ENCODE data around the gene KRT6A. TPM values are rescaled to one million over a fixed set of nuclear protein-coding genes. Genes with fewer than 3 reads are reported as not detected.

KRT6A gene
- total RNA-seq, 4 donors from 2014 or later = not detected

DNA sequence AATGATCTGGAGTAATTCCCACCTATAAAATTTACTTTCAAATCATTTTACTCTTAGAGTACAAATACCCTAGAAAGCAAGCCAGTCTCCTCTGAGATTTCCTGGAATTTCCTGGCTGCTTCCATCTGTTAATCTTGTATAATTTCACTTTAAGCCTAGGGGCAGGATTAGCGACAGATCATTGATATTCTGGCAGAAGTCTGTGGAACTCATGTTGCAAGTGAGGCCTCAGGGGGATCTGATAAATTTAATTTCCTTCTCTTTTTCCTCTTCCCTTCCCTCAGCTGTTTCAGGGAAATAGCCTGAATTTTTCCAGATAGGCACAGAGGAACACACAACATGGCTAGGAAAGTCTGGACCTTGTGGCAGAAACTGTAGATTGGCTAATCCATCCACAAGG is 5.9 kb upstream of the KRT6A start:
- in situ Hi-C loops (cut with MboI; ENCODE audit: low pct_ligation_motif_present in 1 of 4, low pct_unique_long_range_greater_than_20kb in 1 of 4, low sequenced_read_pairs in 3 of 4) (loop anchor here in 1 of 4 donors (10.0 kb wide), 1 partner anchor 114 kb away; the partner anchor contains the start of gene KRT84), intact Hi-C loops (cut with DNase I; ENCODE audit: low total_unique reads) (no loop called here)
- DNase-seq = no peak
- Histone ChIP-seq H3K4me1 (peaks cover 0 to 6% (median 0%) of the 10 kb centered on the region in 4 donors), H3K9me3 (no peaks in the 10 kb centered on the region), H3K4me3 (no peak overlapping the region), H3K36me3 (no peaks in the 10 kb centered on the region), H3K27ac (no peak overlapping the region), H3K27me3 (no peaks in the 10 kb centered on the region)
- TF ChIP-seq CTCF (IDR thresholded peaks at IDR 0.05) (no peak), POLR2AphosphoS5 (IDR thresholded peaks at IDR 0.05) (no peak), EP300 (IDR thresholded peaks at IDR 0.05; ENCODE audit: low read depth) (no peak), POLR2A (IDR thresholded peaks at IDR 0.05) (no peak)
- WGBS, 2 donors (ENCODE audit: low coverage in 1 of 2) = 29 to 80% methylated on average over 1 of the region's 1 CpG

GRCh38 chr12:52497975-52498374 is 4.9 kb upstream of the KRT6A start:
- Histone ChIP-seq H3K4me1 (peaks cover 0 to 6% (median 0%) of the 10 kb centered on the region in 4 donors), H3K36me3 (no peaks in the 10 kb centered on the region), H3K9me3 (no peaks in the 10 kb centered on the region), H3K4me3 (no peak overlapping the region), H3K27me3 (no peaks in the 10 kb centered on the region), H3K27ac (no peak overlapping the region)
- intact Hi-C loops (cut with DNase I; ENCODE audit: low total_unique reads) = no loop called here
- WGBS, 2 donors (ENCODE audit: low coverage in 1 of 2) = 81 to 85% methylated on average over 7 of the region's 7 CpGs
- in situ Hi-C loops (cut with MboI; ENCODE audit: low pct_ligation_motif_present in 1 of 4, low pct_unique_long_range_greater_than_20kb in 1 of 4, low sequenced_read_pairs in 3 of 4) = loop anchor here in 1 of 4 donors (10.0 kb wide), 1 partner anchor 113 kb away; the partner anchor contains the start of gene KRT84
- TF ChIP-seq CTCF (IDR thresholded peaks at IDR 0.05) (no peak), POLR2AphosphoS5 (IDR thresholded peaks at IDR 0.05) (no peak), EP300 (IDR thresholded peaks at IDR 0.05; ENCODE audit: low read depth) (no peak), POLR2A (IDR thresholded peaks at IDR 0.05) (no peak)
- DNase-seq = no peak

DNA sequence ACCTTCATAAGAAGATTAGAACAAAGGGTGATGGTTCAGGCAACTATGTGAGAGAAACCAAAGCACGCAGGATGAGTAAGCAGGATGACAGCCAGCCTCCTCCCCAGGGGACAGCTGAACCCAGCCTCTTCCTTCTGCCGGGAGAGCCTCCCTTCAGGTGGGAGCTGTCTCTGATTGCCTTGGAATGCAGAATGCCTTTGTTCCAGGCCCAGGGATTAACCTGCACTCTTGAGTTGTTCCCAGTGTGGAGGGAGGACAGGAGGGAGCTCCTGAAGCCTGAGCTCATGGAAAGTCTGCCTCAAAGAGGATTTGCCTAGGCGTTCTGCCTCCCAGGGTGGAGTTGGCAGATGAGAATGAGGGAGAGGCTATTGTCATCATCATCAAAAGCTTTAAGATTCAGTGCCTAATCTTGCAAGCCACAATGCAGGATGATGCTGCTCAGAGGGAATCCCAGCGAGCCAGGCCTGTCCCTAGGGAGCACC is 3.6 kb upstream of the KRT6A start:
- Histone ChIP-seq H3K4me1 (peaks cover 0 to 6% (median 0%) of the 10 kb centered on the region in 4 donors), H3K4me3 (no peak overlapping the region), H3K36me3 (no peaks in the 10 kb centered on the region), H3K9me3 (no peaks in the 10 kb centered on the region), H3K27me3 (no peaks in the 10 kb centered on the region), H3K27ac (no peak overlapping the region)
- intact Hi-C loops (cut with DNase I; ENCODE audit: low total_unique reads) (no loop called here), in situ Hi-C loops (cut with MboI; ENCODE audit: low pct_ligation_motif_present in 1 of 4, low pct_unique_long_range_greater_than_20kb in 1 of 4, low sequenced_read_pairs in 3 of 4) (loop anchor here in 1 of 4 donors (10.0 kb wide), 1 partner anchor 112 kb away; the partner anchor contains the start of gene KRT84)
- TF ChIP-seq CTCF (IDR thresholded peaks at IDR 0.05) (no peak), EP300 (IDR thresholded peaks at IDR 0.05; ENCODE audit: low read depth) (no peak), POLR2A (IDR thresholded peaks at IDR 0.05) (no peak), POLR2AphosphoS5 (IDR thresholded peaks at IDR 0.05) (no peak)
- 67 to 100% methylated on average over 1 to 4 of the region's 4 CpGs for WGBS, 2 donors (ENCODE audit: low coverage in 1 of 2)
- DNase-seq = no peak

DNA sequence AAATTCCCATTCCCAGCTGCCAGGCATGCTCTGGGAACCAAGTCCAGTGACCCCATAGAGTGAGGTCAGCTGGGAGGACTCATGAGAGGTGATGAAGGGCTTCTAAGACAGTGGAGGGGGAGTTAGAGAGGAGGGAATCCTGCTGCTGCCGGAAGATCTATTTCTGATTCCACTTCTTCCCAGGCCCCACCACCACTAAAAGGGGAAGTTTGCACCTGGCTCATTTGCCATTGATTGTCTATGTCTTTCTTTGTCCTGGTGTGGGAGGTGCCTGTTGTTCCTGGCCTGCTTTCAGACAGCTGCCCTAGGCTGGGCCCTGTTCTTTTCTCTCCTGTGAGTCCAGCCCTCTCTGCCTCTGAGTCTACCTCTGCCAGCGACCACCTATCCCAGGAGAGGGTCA is 3.0 kb upstream of the KRT6A start:
- Histone ChIP-seq H3K36me3 (no peaks in the 10 kb centered on the region), H3K4me1 (peaks cover 0 to 6% (median 0%) of the 10 kb centered on the region in 4 donors), H3K4me3 (no peak overlapping the region), H3K27ac (no peak overlapping the region), H3K27me3 (no peaks in the 10 kb centered on the region), H3K9me3 (no peaks in the 10 kb centered on the region)
- 33 to 57% methylated on average over 1 to 2 of the region's 2 CpGs for WGBS, 2 donors (ENCODE audit: low coverage in 1 of 2)
- TF ChIP-seq CTCF (IDR thresholded peaks at IDR 0.05) = no peak
- TF ChIP-seq POLR2A (IDR thresholded peaks at IDR 0.05) = no peak
- TF ChIP-seq POLR2AphosphoS5 (IDR thresholded peaks at IDR 0.05) = no peak
- TF ChIP-seq EP300 (IDR thresholded peaks at IDR 0.05; ENCODE audit: low read depth) = no peak
- in situ Hi-C loops (cut with MboI; ENCODE audit: low pct_ligation_motif_present in 1 of 4, low pct_unique_long_range_greater_than_20kb in 1 of 4, low sequenced_read_pairs in 3 of 4) = loop anchor here in 1 of 4 donors (10.0 kb wide), 1 partner anchor 111 kb away; the partner anchor contains the start of gene KRT84
- DNase-seq = no peak
- intact Hi-C loops (cut with DNase I; ENCODE audit: low total_unique reads) = no loop called here

All from transverse colon (tissue), 4 donors.